NCI-H2196 treated with DMSO at 0.1 percent for 48 hours (cell line): ENCODE data around the gene BCS1L.

Experiments
- DNase-seq: peaks from one replicate; lab custom pipeline; 2025; ENCODE audit not compliant: unreplicated experiment; lab: John Stamatoyannopoulos, UW

The BCS1L gene

GRCh38 chr2:218659988-218660358, 490 bp downstream of the BCS1L start:
- no peak for DNase-seq

- DNase-seq = no peak
Observed at GRCh38 chr2:218662377-218662776, 2.9 kb downstream of the BCS1L start.

- DNase-seq = no peak
Observed at GRCh38 chr2:218662827-218663226, 3.3 kb downstream of the BCS1L start.

- DNase-seq = no peak
Observed at GRCh38 chr2:218663901-218664300, 4.4 kb downstream of the BCS1L start.

- no peak for DNase-seq
Observed at GRCh38 chr2:218664653-218665052, 5.2 kb downstream of the BCS1L start.

- DNase-seq = no peak
Observed at GRCh38 chr2:218671097-218671653, 11.7 kb downstream of the BCS1L start.

GRCh38 chr2:218671654-218672566, 12.4 kb downstream of the BCS1L start, which contains the start of the genes RNF25 and STK36:
Gene RNF25 (minus strand): TSS chr2:218672002. CDS start chr2:218671970, 32 bp downstream.
Gene STK36 (plus strand): TSS chr2:218672086. CDS start chr2:218672830, 744 bp downstream.
- DNase-seq = peak; percentile 86

GRCh38 chr2:218679119-218679518, 19.6 kb downstream of the BCS1L start:
- no peak for DNase-seq

GRCh38 chr2:218680061-218680460, 20.6 kb downstream of the BCS1L start:
- no peak for DNase-seq

GRCh38 chr2:218687400-218688060, 28.0 kb downstream of the BCS1L start:
- DNase-seq = peak; percentile 58

- no peak for DNase-seq
Observed at GRCh38 chr2:218691234-218691633, 31.8 kb downstream of the BCS1L start.

GRCh38 chr2:218694405-218695145, 35.1 kb downstream of the BCS1L start:
- no peak for DNase-seq

- no peak for DNase-seq
Observed at GRCh38 chr2:218698885-218699284, 39.4 kb downstream of the BCS1L start.

- no peak for DNase-seq
Observed at GRCh38 chr2:218701806-218702205, 42.3 kb downstream of the BCS1L start.

GRCh38 chr2:218703341-218703740, 43.9 kb downstream of the BCS1L start:
- no peak for DNase-seq

- DNase-seq = no peak
Observed at GRCh38 chr2:218708086-218708485, 48.6 kb downstream of the BCS1L start.

- no peak for DNase-seq
Observed at GRCh38 chr2:218709908-218710307, 50.4 kb downstream of the BCS1L start.

GRCh38 chr2:218710334-218710686, 50.8 kb downstream of the BCS1L start:
- no peak for DNase-seq

- DNase-seq = peak; percentile 90
Observed at GRCh38 chr2:218710687-218711549, 51.4 kb downstream of the BCS1L start, which contains the start of gene TTLL4. Gene TTLL4 (plus strand): TSS chr2:218710835. CDS start chr2:218737677, 26,842 bp downstream.

GRCh38 chr2:218711550-218711929, 52.1 kb downstream of the BCS1L start:
- DNase-seq = no peak
